Activated CD4-positive, alpha-beta T cell treated with anti-CD3 and anti-CD28 coated beads for 24 hours (primary cell): ENCODE measurements around the gene KAZN.
"Not testable (repeated sequence)": the region's sequence is repeated elsewhere in the genome, so short reads cannot be mapped to it uniquely, and the experiment has no call there.

ENCODE experiments used
- DNase-seq, 2 donors: peaks; one replicate each; pipeline ENCODE4 v3.0.0-alpha.2; 2020; ENCODE audit warnings: low read depth in 2 of 2

KAZN gene

GRCh38 chr1:14598498-14599182 is at the start of gene KAZN:
Gene KAZN (plus strand): TSS chr1:14598685.
- DNase-seq, result no peak

GRCh38 chr1:14549897-14550620 is 48.4 kb upstream of the KAZN start:
- no peak for DNase-seq

- DNase-seq, result no peak
Observed at GRCh38 chr1:14551386-14551785, 47.1 kb upstream of the KAZN start.

- no peak for DNase-seq
Observed at GRCh38 chr1:14552246-14552965, 46.1 kb upstream of the KAZN start.

GRCh38 chr1:14553711-14554110 is 44.8 kb upstream of the KAZN start:
- DNase-seq, result no peak

- DNase-seq, result no peak
Observed at GRCh38 chr1:14555091-14555490, 43.4 kb upstream of the KAZN start.

GRCh38 chr1:14561014-14561693 is 37.3 kb upstream of the KAZN start:
- no peak for DNase-seq

GRCh38 chr1:14565090-14565489 is 33.4 kb upstream of the KAZN start:
- DNase-seq, result no peak

- DNase-seq, result no peak
Observed at GRCh38 chr1:14567056-14567455, 31.4 kb upstream of the KAZN start.

GRCh38 chr1:14567903-14568302 is 30.6 kb upstream of the KAZN start:
- DNase-seq, result no peak

GRCh38 chr1:14568716-14569355 is 29.6 kb upstream of the KAZN start:
- no peak for DNase-seq

GRCh38 chr1:14570514-14570913 is 28.0 kb upstream of the KAZN start:
- no peak for DNase-seq

GRCh38 chr1:14571810-14572767 is 26.4 kb upstream of the KAZN start:
- no peak for DNase-seq

- no peak for DNase-seq
Observed at GRCh38 chr1:14572861-14573260, 25.6 kb upstream of the KAZN start.

- no peak for DNase-seq
Observed at GRCh38 chr1:14576155-14576554, 22.3 kb upstream of the KAZN start.

GRCh38 chr1:14577261-14577660 is 21.2 kb upstream of the KAZN start:
- DNase-seq, result no peak

GRCh38 chr1:14578156-14578555 is 20.3 kb upstream of the KAZN start:
- no peak for DNase-seq

- not testable (repeated sequence) for DNase-seq
Observed at GRCh38 chr1:14580295-14580694, 18.2 kb upstream of the KAZN start.

- DNase-seq, result no peak
Observed at GRCh38 chr1:14580986-14581385, 17.5 kb upstream of the KAZN start.

- no peak for DNase-seq
Observed at GRCh38 chr1:14583788-14584187, 14.7 kb upstream of the KAZN start.

GRCh38 chr1:14585728-14586127 is 12.8 kb upstream of the KAZN start:
- DNase-seq, result no peak
